Heart right ventricle (tissue), 16 donors: ENCODE results near the gene CHST12. TPM values are rescaled to one million over a fixed set of nuclear protein-coding genes. Genes with fewer than 3 reads are reported as not detected.

Experiments used
- ATAC-seq, 8 donors: fragments of 200-7000 bp; cut with Tn5 transposase; one replicate each; pipeline ENCODE4 v1.9.1; 2020; ENCODE audit warnings: mild to moderate bottlenecking in 8 of 8, moderate library complexity in 8 of 8, moderate number of reproducible peaks in 1 of 8
- DNase-seq, 2 donors: peaks; one replicate each; pipeline ENCODE4 v3.0.0-alpha.2; 2020
- H3K27ac ChIP-seq, 10 donors: fragments of 200-600 bp; sonication (generic) in 2 of 10; one replicate each; pipeline versions ENCODE4 v1.5.0 to v1.8.0; 2020 to 2022; ENCODE audit warnings: mild to moderate bottlenecking in 3 of 10
- H3K27me3 ChIP-seq, 7 donors: fragments of 200-600 bp; one replicate each; pipeline ENCODE4 v1.8.0; 2021 to 2022; ENCODE audit warnings: mild to moderate bottlenecking in 2 of 7
- H3K36me3 ChIP-seq, 9 donors: fragments of 200-600 bp; sonication (generic) in 1 of 9; one replicate each; pipeline versions ENCODE4 v1.5.0 to v1.8.0; 2020 to 2022; ENCODE audit warnings: mild to moderate bottlenecking in 2 of 9
- H3K4me1 ChIP-seq, 9 donors: fragments of 200-600 bp; sonication (generic) in 1 of 9; one replicate each; pipeline versions ENCODE4 v1.5.0 to v1.8.0; 2020 to 2022; ENCODE audit warnings: mild to moderate bottlenecking in 4 of 9
- H3K4me3 ChIP-seq, 10 donors: fragments of 200-600 bp; sonication (generic) in 2 of 10; one replicate each; pipeline versions ENCODE4 v1.5.0 to v1.8.0; 2020 to 2022; ENCODE audit warnings: mild to moderate bottlenecking in 7 of 10, moderate library complexity in 2 of 10
- H3K9me3 ChIP-seq, 11 donors: fragments of 200-600 bp in 10 of 11; sonication (generic) in 2 of 11; one replicate each; pipeline versions ENCODE4 v1.5.0 to v1.8.0; 2013 to 2022; ENCODE audit warnings: mild to moderate bottlenecking in 2 of 11, control low read depth in 1 of 11, moderate library complexity in 1 of 11
- CTCF ChIP-seq, 9 donors: fragments of 200-600 bp; sonication (generic) in 2 of 9; IDR thresholded peaks; one replicate each; pipeline versions ENCODE4 v1.5.0 to v1.8.0; 2021 to 2022; ENCODE audit warnings: antibody characterized with exemption in 9 of 9, mild to moderate bottlenecking in 5 of 9, moderate library complexity in 1 of 9
- WGBS, 2 donors: extraction: QIAGEN DNeasy Blood & Tissue Kit; methylation state at CpG; one replicate each; pipeline ENCODE4 v1.1.7; 2013; ENCODE audit warnings: inconsistent platforms in 1 of 2; 5-methylcytosine and 5-hydroxymethylcytosine counted together
- intact Hi-C, 10 donors: fragments of 100-400 bp; cut with DNase I; formaldehyde crosslinking; loops; one replicate each; pipeline versions ENCODE4 v1.11.1 to v1.14.2; 2022
- polyA plus RNA-seq, 2 donors: library from polyadenylated mRNA; stranded (reverse); fragments of 200-250 nt; gene quantifications; one replicate each; pipeline ENCODE4 v1.2.3, GENCODE V29; 2013
- total RNA-seq, 10 donors: library from RNA; stranded (reverse); fragmentation: NEBNext Ultra II Directional in 3 of 10; extraction: Animal tissue kit (Norgen Biotek cat#: 25700) in 3 of 10; gene quantifications; one replicate each; pipeline versions ENCODE4 v1.2.1 to v1.2.4, GENCODE V29; 2021 to 2023
- donor health status: Arrhythmogenic right ventricular cardiomyopathy.
- donor health status: ischemic (EF 13 %, LVEDD 7.1; RV severe dilation, severe dysfunction).
- donor health status: healthy with polysubstance abuse.
- donor health status: DM: no; HTN: yes; CAD: no.
- donor health status: DM: no; HTN: no; CAD: no.
- donor health status: ischemic (EF 25% LVEDD 6.9; RV normal size, moderate dysfunction).
- donor health status: ischemic (EF 25% LVEDD 5.7; RV mildly dilated, moderate dysfunction).
- donor health status: healthy.
- donor health status: DM: yes; HTN: yes; CAD: no.
- donor health status: Ischemic cardiomyopathy.
- donor health status: ischemic (EF 35%, LVEDD 5.7; RV mildly dilated, moderate dysfunction).
- donor health status: nonischemic (EF 11% LVEDD 7.7; RV severe dilation, severe dysfunction).
- donor health status: DM: yes; HTN: yes; CAD: no.
- donor health status: PGD.
- donor health status: ischemic (EF 29% LVEDD 5.4; RV normal size, mild dysfunction).
- donor health status: nonischemic (EF 23%, LVEDD 6.1; RV moderate dilation, normal function).

Gene CHST12
- total and polyA plus RNA-seq, 12 donors, result 12.4 to 17.2 (median 14.0) TPM

GRCh38 chr7:2369139-2369538 is 34.3 kb upstream of the CHST12 start:
- DNase-seq (no peak), ATAC-seq (no peak)
- intact Hi-C loops, result no loop called here
- H3K9me3 ChIP-seq, result no peaks in the 10 kb centered on the region
- H3K27me3 ChIP-seq, result no peaks in the 10 kb centered on the region
- peaks cover 5 to 100% (median 96%) of the 10 kb centered on the region in 9 donors for H3K36me3 ChIP-seq
- no peak overlapping the region for H3K4me3 ChIP-seq
- no peak for TF ChIP-seq CTCF (IDR thresholded peaks at IDR 0.05)
- H3K27ac ChIP-seq, result no peak overlapping the region
- 97 to 98% methylated on average over 10 of the region's 10 CpGs for WGBS, 2 donors
- no peaks in the 10 kb centered on the region for H3K4me1 ChIP-seq

GRCh38 chr7:2371329-2371728 is 32.1 kb upstream of the CHST12 start:
- no peak for DNase-seq
- WGBS, 2 donors, result 93 to 94% methylated on average over 8 of the region's 8 CpGs
- no peaks in the 10 kb centered on the region for H3K27me3 ChIP-seq

GRCh38 chr7:2372724-2373123 is 30.7 kb upstream of the CHST12 start:
- no peak for ATAC-seq
- no peak overlapping the region for H3K27ac ChIP-seq
- no peaks in the 10 kb centered on the region for H3K9me3 ChIP-seq
- intact Hi-C loops, result no loop called here
- TF ChIP-seq CTCF (IDR thresholded peaks at IDR 0.05), result no peak
- no peak for DNase-seq
- peaks cover 0 to 98% (median 90%) of the 10 kb centered on the region in 9 donors for H3K36me3 ChIP-seq
- H3K4me1 ChIP-seq, result no peaks in the 10 kb centered on the region
- no peak overlapping the region for H3K4me3 ChIP-seq
- H3K27me3 ChIP-seq, result no peaks in the 10 kb centered on the region
- 90 to 95% methylated on average over 14 of the region's 14 CpGs for WGBS, 2 donors

More at GRCh38 chr7:2371329-2371728, 32.1 kb upstream of the CHST12 start:
- H3K9me3 ChIP-seq, result no peaks in the 10 kb centered on the region
- intact Hi-C loops, result no loop called here
- peaks cover 4 to 100% (median 94%) of the 10 kb centered on the region in 9 donors for H3K36me3 ChIP-seq
- TF ChIP-seq CTCF (IDR thresholded peaks at IDR 0.05), result no peak
- H3K4me3 ChIP-seq, result no peak overlapping the region
- H3K27ac ChIP-seq, result no peak overlapping the region
- no peak for ATAC-seq
- no peaks in the 10 kb centered on the region for H3K4me1 ChIP-seq

- peak in 5 of 8 donors; percentile 15 to 51 (median 34) for ATAC-seq
- no peak for DNase-seq
- no peak overlapping the region for H3K4me3 ChIP-seq
- H3K9me3 ChIP-seq, result no peaks in the 10 kb centered on the region
- H3K4me1 ChIP-seq, result no peaks in the 10 kb centered on the region
- H3K27ac ChIP-seq, result no peak overlapping the region
- no peaks in the 10 kb centered on the region for H3K27me3 ChIP-seq
- 91 to 92% methylated on average over 14 of the region's 14 CpGs for WGBS, 2 donors
- intact Hi-C loops, result no loop called here
- no peak for TF ChIP-seq CTCF (IDR thresholded peaks at IDR 0.05)
- peaks cover 0 to 94% (median 85%) of the 10 kb centered on the region in 9 donors for H3K36me3 ChIP-seq
Measured at GRCh38 chr7:2373124-2373556, 30.3 kb upstream of the CHST12 start.
